Measurements from ENCODE around the gene PEPD. TPM values are rescaled to one million over a fixed set of nuclear protein-coding genes. Genes with fewer than 3 reads are reported as not detected.

Gene PEPD
- total and polyA plus RNA-seq, 2 of the 4 experiments (the other 2 are of a cell fraction): 36.7 to 88.4 TPM

DNA sequence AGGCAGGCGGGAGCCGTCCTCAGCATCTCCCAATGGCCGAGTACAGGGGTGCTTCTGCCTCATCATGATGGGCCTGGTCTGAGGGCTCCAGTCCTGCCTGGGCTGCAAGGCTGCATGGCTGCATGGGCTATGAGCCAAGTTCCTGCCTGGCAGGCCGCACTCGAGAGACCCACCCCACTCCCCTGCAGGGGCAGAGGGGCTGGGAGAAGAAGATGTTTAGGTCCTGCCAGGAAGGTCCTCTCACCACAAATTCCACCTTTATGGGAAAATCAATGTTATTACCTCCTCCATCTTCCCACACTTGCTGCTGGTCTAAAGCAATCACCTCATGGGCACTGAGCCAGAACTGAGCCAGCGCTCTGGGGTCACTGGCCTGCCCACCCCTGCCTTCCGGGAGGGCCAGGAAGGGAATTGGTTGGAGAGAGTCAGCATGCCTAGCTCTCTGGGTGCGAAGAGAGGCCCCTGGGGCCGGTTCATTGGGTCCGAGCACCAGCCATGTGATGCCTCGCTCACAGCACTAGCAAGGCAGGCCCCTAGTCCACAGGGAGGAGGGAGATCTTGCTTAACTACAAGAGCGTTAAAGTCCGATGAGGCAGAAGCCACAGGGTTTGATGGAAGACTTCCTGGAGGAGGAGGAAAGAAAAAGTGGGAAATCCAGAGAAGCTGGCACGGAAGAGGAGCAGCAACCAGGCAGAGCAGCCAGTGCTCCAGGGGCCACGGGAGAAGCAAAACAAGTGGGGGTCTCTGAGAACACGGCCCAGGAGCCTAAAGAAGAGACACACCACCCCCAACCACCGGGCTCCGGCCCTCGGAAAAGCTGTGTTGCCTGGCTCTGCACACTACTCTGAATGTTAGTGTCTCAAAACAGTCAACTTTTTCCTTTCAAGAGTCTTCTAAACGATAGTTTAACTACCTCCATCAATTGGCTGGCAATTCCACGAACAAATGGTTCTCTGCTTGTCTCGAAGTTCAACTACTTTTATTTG is 84.9 kb downstream of the PEPD start:
- CTCF ChIA-PET: no interaction called here
- no peak overlapping the region for H3K14ac ChIP-seq (replicated peaks; ENCODE audit: low read depth, low read length)
- H3K79me1 ChIP-seq (ENCODE audit: low read depth in 1 of 2, low read length in 2 of 2): no peaks in the 10 kb centered on the region
- H4K20me1 ChIP-seq (ENCODE audit: insufficient read depth, low read length): no peaks in the 10 kb centered on the region
- H2AK5ac ChIP-seq (ENCODE audit: low read depth, low read length): no peak overlapping the region
- no TSS peak for BruUV-seq (replicated peaks)
- H2BK5ac ChIP-seq (ENCODE audit: low read depth, low read length, poor library complexity, severe bottlenecking): no peak overlapping the region
- H3K18ac ChIP-seq (ENCODE audit: low read depth, low read length): no peak overlapping the region
- H3K36me3 ChIP-seq (ENCODE audit: control insufficient read depth, insufficient read depth, low read length): no peaks in the 10 kb centered on the region
- ATAC-seq (ENCODE audit: low read depth) (no peak), DNase-seq (no peak)
- H3K56ac ChIP-seq (ENCODE audit: extremely low read depth, insufficient read depth, low read length): no peak overlapping the region
- H3K4ac ChIP-seq (ENCODE audit: low read depth, low read length): no peak overlapping the region
- no peak overlapping the region for H2AFZ ChIP-seq (replicated peaks; ENCODE audit: low read length, poor library complexity)
- no peak overlapping the region for H3K27ac ChIP-seq (ENCODE audit: insufficient read depth, low read length)
- no peak overlapping the region for H2BK15ac ChIP-seq (ENCODE audit: low read depth, low read length)
- POLR2A ChIA-PET (ENCODE audit: unreplicated experiment): no interaction called here
- H3K4me1 ChIP-seq (ENCODE audit: control insufficient read depth, insufficient read depth, low read length): peaks cover 6% of the 10 kb centered on the region; the same call in 1 of the 2 replicates
- 59% methylated on average over 6 of the region's 22 CpGs; no CpG with 5 or more reads in 1 of the 2 experiments for WGBS, 2 experiments (ENCODE audit: extremely low coverage in 2 of 2, insufficient read length in 1 of 2)
- no peak overlapping the region for H4K5ac ChIP-seq (ENCODE audit: low read depth, low read length)
- H4K8ac ChIP-seq (ENCODE audit: low read depth in 2 of 2, low read length in 2 of 2): no peak overlapping the region
- intact Hi-C loops (cut with micrococcal nuclease) (no loop called here), in situ Hi-C loops (cut with MboI; ENCODE audit: low sequenced_read_pairs) (no loop called here), dilution Hi-C loops (cut with HindIII; ENCODE audit: low sequenced_read_pairs, unreplicated experiment) (no loop called here)
- H2AK9ac ChIP-seq (replicated peaks; ENCODE audit: low read depth, low read length, poor library complexity): no peak overlapping the region
- H3K4me3 ChIP-seq (ENCODE audit: insufficient read depth, low read depth, low read length): no peak overlapping the region
- no peaks in the 10 kb centered on the region for H3K27me3 ChIP-seq (ENCODE audit: control insufficient read depth, insufficient read depth, low read length)
- no peak overlapping the region for H3K23ac ChIP-seq (ENCODE audit: low read depth, low read length)
- peaks cover 5% of the 10 kb centered on the region; the same call in 1 of the 2 replicates for H3K9me1 ChIP-seq (ENCODE audit: insufficient read depth, low read length)
- no peak overlapping the region for H2BK20ac ChIP-seq (ENCODE audit: low read depth, low read length)
- no peaks in the 10 kb centered on the region for H3K9me3 ChIP-seq (ENCODE audit: control insufficient read depth, insufficient read depth, low read length)
- H3K9ac ChIP-seq (ENCODE audit: low read depth, low read length): no peak overlapping the region
- no peak overlapping the region for H4K91ac ChIP-seq (ENCODE audit: insufficient read depth, low read depth, low read length)
- no peak overlapping the region for H2BK120ac ChIP-seq (ENCODE audit: low read depth, low read length)
- TF ChIP-seq CHD1 (IDR thresholded peaks at IDR 0.05; ENCODE audit: low read depth, low read length): no peak
- no peak for TF ChIP-seq RFX5 (IDR thresholded peaks at IDR 0.05; ENCODE audit: low read depth, low read length)
- TF ChIP-seq MXI1 (IDR thresholded peaks at IDR 0.05; ENCODE audit: borderline replicate concordance, low read depth, low read length): no peak
- no peak overlapping the region for H3K4me2 ChIP-seq (ENCODE audit: low read depth, low read length)
